HG03196 (cell line): ENCODE results near the gene CIPC.

Experiments used
- ATAC-seq: cut with Tn5 transposase; IDR thresholded peaks from one replicate; pipeline ENCODE4 v1.9.1; 2021; ENCODE audit not compliant: unreplicated experiment

CIPC gene

GRCh38 chr14:77124345-77125280, 26.6 kb downstream of the CIPC start:
- peak; percentile 26 for ATAC-seq

GRCh38 chr14:77125281-77125801, 27.3 kb downstream of the CIPC start:
- ATAC-seq: no peak

GRCh38 chr14:77125823-77126325, 27.8 kb downstream of the CIPC start:
- no peak for ATAC-seq

GRCh38 chr14:77126461-77126990, 28.5 kb downstream of the CIPC start:
- ATAC-seq: no peak

GRCh38 chr14:77128414-77128891, 30.4 kb downstream of the CIPC start:
- no peak for ATAC-seq

GRCh38 chr14:77130386-77130785, 32.3 kb downstream of the CIPC start:
- no peak for ATAC-seq

GRCh38 chr14:77131206-77131605, 33.1 kb downstream of the CIPC start:
- ATAC-seq: no peak

GRCh38 chr14:77131871-77132486, 33.9 kb downstream of the CIPC start:
- no peak for ATAC-seq

GRCh38 chr14:77133720-77134338, 35.8 kb downstream of the CIPC start:
- ATAC-seq: no peak

- ATAC-seq: no peak
These were observed 41.0 kb downstream of the CIPC start for GRCh38 chr14:77139022-77139421.

- no peak for ATAC-seq
These were observed 41.7 kb downstream of the CIPC start for GRCh38 chr14:77139540-77140358.

GRCh38 chr14:77140359-77141213, 42.5 kb downstream of the CIPC start:
- ATAC-seq: no peak

- no peak for ATAC-seq
These were observed 43.4 kb downstream of the CIPC start, which contains the start of gene ZDHHC22 for GRCh38 chr14:77141214-77142004. ZDHHC22 (minus strand) TSS chr14:77141791; CDS start chr14:77139738, 2,053 bp downstream.

- no peak for ATAC-seq
These were observed 44.1 kb downstream of the CIPC start for GRCh38 chr14:77142005-77142800.

GRCh38 chr14:77143071-77143470, 45.0 kb downstream of the CIPC start:
- no peak for ATAC-seq

- ATAC-seq: no peak
These were observed 46.5 kb downstream of the CIPC start for GRCh38 chr14:77144412-77145115.
